ENCODE measurements around the gene PASK.

Gene PASK

DNA sequence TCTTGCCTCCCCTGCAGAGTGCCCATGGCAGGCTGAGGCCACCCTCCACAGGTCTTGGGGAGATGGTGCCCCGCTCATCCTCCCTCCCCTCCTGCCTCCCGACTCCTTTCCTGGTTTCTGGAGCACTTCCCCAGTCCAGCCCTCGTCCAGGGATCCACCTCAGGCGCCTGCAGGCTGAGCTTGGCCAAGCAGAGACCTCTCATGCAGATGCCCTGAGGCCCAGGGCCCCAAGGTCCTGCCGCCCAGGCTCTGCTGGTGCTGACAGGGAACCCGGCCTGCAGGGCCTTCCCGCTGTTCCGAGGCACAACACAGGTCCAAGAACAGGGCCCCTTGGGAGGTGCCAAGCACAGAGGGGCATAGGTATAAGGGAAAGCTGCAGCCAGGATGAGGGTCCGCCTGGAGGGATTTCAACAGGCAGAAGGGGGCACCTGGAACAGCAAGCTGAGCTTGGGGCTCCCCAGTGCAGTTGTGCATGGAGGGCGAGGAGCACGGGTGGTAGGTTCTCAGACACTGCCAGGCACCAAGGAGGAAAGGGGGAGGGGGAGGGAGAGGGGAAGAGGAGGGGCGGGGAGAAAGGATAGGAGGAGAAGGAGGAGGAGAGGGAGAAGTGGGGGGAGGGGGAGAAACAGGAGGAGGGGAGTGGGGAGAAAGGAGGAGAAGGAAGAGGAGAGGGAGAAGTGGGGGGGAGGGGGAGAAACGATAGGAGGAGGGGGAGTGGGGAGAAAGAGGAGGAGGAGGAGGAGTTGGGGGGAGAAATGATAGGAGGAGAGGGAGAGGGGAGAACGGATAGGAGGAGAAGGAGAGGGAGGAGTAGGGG, 38.0 kb upstream of the PASK start:
- TF ChIP-seq CTCF (IDR thresholded peaks at IDR 0.05; ENCODE audit: extremely low read depth, missing control alignments) = no peak
- no peak for DNase-seq (ENCODE audit: low spot score)

DNA sequence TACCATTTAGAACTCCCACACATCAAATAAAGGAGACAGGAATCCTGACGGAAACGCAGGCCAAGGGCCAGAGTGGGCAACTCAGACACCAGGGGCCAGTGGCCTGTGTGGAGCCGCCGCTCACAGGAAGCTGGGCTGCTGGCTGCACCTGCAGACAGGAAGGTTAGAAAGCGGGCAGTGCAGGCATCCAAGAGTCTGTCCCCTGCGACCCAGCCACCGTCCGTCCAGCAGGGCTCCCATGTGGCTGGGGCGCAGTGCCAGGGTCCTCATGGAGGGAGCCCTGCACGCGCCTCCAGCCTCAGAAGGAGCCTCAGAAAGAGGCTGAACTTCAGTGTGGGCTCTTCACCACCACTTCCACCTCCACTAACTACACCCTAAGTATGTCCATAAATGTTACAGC, 36.7 kb upstream of the PASK start:
- no peak for TF ChIP-seq CTCF (IDR thresholded peaks at IDR 0.05; ENCODE audit: extremely low read depth, missing control alignments)
- DNase-seq (ENCODE audit: low spot score) = no peak

DNA sequence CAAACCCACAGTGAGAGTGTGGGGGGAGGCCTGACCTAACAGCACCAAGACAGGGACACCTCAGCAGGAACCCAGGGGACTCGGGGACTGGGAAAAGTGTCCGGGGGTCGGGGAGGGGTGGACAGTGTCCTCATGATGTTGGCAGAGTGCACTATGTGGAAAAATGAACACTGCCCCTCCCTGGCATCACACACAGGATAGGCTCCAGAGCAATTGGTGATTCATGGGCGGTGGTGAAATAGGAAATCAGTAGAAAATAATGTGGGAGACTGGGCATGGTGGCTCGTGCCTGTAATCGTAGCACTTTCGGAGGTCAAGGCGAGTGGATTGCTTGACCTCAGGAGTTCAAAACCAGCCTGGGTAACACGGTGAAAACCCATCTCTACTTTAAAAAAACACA, 35.6 kb upstream of the PASK start:
- TF ChIP-seq CTCF (IDR thresholded peaks at IDR 0.05; ENCODE audit: extremely low read depth, missing control alignments) = no peak
- DNase-seq (ENCODE audit: low spot score) = no peak

GRCh38 chr2:241183221-241183620, 33.9 kb upstream of the PASK start:
- no peak for DNase-seq (ENCODE audit: low spot score)
- no peak for TF ChIP-seq CTCF (IDR thresholded peaks at IDR 0.05; ENCODE audit: extremely low read depth, missing control alignments)

GRCh38 chr2:241182531-241183133, 33.4 kb upstream of the PASK start:
- TF ChIP-seq CTCF (IDR thresholded peaks at IDR 0.05; ENCODE audit: extremely low read depth, missing control alignments) = no peak
- DNase-seq (ENCODE audit: low spot score) = no peak

GRCh38 chr2:241182126-241182525, 32.9 kb upstream of the PASK start:
- no peak for TF ChIP-seq CTCF (IDR thresholded peaks at IDR 0.05; ENCODE audit: extremely low read depth, missing control alignments)
- DNase-seq (ENCODE audit: low spot score) = no peak

GRCh38 chr2:241180495-241180894, 31.2 kb upstream of the PASK start:
- DNase-seq (ENCODE audit: low spot score) = no peak
- no peak for TF ChIP-seq CTCF (IDR thresholded peaks at IDR 0.05; ENCODE audit: extremely low read depth, missing control alignments)

All from GM20000 (cell line).